ENCODE data around the gene WSB2.
"Not testable (repeated sequence)": the region's sequence is repeated elsewhere in the genome, so short reads cannot be mapped to it uniquely, and the experiment has no call there.

WSB2 gene

DNA sequence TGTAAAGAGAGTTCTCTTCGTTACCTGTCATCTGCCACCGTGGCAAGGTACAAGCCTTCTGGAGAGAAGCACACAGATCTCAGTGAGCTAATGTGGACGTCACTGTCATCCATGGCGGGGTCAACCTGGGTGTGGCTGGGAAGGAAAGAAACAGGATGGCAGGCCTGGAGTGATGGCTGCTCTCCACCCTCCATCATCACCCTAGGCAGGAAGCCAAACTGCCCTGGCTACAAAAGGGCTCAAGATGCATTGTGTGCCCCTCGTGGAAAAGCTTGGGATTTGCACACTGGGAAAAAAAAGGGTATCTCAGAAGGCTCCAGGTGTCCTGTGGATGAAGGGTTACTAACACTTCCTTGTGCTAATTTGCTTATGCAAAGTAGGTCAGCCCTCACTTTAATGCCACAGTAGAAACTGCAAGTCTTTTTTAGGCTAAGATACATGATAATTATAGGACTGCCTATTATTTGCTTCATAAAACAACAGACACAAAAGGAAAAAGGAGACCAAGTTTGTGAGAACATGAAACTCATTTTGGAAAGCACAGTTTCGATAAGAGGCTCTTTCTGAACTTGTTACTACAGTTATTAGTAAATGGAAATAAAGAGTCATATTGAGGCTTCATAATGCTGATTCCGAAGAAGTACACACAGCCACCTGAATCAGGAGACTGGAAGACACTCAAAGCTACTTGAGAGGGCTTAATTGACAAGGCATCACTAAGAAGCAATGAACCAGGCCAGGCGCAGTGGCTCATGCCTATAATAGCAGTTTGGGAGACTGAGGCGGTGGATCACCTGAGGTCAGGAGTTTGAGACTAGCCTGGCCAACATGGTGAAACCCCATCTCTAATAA, 25.6 kb downstream of the WSB2 start:
- DNase-seq (ENCODE audit: low read depth in 2 of 2), result no peak

DNA sequence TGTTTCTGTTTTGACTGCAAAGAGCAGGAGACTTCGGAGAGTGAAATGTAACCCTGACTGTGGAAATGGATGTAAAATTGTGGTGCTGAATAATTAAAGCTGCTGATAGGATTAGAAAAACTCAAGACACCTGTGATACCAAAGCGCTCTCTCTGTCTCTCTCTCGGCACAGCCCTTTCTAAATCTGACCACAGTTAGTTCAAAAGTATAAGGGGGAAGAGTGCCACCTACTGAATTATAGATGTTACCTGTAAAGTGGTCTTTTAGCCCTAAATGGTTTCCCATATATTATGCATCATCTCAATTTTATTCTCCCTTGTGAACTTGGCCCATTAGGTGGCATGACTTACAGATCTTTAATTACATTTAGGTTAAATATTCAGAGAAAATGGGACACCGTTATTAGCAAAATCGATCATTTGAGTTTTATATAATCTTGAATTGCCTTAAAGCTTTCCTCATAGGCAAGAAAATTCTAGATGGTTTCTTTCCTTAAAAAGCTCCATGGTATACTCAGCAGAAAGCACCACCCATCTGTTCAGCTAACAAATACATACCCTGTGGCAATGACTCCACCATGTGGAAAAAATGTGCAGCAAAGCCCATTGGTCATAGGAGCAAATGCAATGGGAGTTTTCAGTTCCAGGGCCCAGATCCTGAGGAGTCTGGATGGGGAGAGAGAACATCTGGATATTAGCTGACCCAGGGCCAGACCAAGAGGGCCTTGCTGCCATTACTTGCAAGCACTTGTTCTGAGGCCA, 26.4 kb downstream of the WSB2 start:
- no peak for DNase-seq (ENCODE audit: low read depth in 2 of 2)

DNA sequence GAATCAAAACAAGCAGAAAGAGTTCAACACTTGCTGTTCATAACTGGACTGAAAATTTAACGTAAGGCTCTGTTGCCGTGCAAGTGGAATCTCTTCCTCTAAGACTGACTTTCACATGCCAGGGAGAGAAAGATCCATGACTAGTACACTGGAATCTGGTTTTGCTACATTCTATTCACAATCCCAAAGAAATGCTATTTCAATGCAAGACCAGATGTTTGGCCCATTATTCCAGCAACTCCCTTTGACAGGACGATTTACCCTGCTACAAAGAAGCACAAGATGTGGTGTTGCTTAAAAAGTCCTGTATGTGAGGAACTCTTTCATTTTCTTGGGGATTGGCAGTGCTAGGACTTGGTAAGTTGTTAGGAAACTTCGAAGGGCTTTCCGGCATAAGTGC, 27.1 kb downstream of the WSB2 start:
- no peak for DNase-seq (ENCODE audit: low read depth in 2 of 2)

DNA sequence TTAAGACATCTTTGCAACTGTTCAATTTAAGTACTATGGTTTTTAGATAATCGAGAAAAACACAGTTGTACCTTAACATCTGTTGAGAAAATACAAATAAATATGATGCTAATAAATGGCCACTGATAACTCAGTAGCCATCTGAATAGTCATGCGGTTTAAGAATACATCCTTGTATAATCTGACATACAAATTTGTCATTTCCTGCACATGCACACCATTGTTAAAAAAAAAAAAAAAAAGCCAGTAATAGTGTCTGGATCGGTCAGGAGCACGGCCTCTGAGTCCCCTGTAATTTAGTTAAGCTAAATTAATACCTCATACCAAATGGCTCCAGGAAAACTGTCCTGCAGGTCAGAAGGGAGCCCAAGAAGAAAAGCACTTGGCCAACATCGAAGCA, 27.7 kb downstream of the WSB2 start:
- DNase-seq (ENCODE audit: low read depth in 2 of 2), result no peak

DNA sequence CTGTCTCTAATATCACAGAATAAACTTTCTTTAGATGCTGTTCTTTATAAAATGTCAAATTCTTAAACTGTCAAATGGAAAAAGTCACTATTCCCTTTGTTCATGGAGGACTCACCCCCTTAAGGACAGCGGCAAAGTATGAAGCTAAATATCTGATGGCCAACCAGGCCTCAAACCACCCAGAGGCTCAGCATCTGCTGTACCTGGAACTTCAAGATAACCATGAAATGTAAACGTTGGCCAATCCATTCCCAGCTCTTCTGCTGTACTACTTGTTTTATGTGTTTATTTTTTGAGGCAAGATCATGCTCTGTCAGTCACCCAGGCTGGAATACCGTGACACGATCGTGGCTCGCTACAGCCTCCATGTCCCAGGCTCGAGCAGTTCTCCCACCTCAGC, 28.8 kb downstream of the WSB2 start:
- DNase-seq (ENCODE audit: low read depth in 2 of 2), result no peak

DNA sequence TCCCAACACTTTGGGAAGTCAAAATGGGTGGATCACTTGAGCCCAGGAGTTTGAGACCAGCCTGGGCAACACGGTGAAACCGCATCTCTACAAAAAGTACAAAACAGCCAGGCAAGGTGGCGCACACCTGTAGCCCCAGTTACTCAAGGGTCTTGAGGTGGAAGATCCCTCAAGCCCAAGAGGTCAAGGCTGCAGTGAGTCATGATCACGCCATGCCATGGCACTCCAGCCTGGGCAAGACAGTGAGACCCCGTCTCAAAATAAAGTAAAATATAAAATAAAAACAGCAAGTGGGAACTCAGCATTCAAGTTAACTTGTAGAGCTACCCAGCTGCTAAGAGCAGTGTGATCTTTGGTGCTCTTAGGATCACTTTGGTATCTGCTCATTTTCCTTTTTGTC, 31.8 kb downstream of the WSB2 start:
- no peak for DNase-seq (ENCODE audit: low read depth in 2 of 2)

DNA sequence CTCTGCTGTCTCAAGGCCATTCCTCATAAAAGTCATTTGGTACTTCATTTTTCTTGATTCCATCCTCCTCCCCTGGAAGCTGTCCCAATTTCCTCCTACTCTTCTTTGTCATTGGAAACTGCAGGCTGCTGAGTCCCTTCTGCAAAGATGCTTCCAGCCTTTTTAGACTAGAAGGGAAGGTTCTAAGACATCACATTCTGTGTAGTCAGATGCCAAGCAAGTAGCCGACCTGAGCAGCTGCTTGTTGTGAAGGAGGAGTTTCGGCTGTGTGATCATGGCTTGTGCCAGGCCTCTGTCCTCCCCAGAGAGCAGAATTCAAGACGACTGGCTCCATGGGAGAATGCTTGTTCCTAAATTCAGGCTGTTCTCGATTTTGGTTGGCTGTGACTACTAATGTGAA, 35.8 kb downstream of the WSB2 start:
- DNase-seq (ENCODE audit: low read depth in 2 of 2), result no peak

DNA sequence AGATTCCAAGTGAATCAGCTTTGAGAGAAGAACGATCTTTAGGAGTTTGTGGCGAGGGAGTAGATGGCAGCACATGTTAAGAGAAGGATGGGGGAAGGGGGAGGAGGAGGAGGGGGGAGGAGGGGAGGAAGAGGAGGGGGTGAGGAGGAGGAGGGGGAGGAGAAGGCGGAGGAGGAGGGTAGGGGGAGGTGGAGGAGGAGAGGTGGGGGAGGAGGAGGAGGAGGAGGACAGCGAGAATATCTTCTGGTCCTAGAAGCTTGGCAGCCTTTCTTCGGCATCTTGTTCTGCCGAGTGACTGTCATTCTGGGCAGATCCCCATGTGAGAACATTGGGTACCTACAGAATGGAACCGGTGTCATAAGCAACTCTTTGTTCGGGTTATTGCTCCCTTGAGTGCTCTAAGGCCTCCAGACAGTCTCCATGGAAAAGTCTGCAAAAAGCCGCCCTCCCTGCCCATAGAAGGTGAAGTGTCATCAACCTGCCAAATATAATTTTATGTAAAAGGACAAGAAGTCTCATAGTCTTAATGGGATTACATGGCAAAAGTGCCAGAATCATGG, 37.6 kb downstream of the WSB2 start:
- no peak for DNase-seq (ENCODE audit: low read depth in 2 of 2)

DNA sequence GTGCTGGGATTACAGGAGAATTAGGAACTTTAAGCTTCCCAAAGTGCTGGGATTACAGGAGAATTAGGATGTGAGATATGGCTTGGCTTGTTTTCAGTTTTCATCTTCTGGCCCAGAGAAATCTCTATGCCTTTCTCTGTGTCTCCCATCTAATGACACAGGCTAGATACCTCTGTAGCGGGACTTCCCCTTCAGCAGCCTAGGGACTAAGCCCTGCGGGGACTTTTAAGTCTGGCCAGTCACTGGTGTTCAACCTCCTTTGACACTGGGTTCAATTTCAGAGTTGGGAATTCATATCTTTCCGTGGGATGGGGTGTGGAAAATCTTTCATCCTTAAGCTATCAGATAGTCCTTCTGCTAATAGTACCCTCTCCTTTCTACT, 38.3 kb downstream of the WSB2 start:
- no peak for DNase-seq (ENCODE audit: low read depth in 2 of 2)

DNA sequence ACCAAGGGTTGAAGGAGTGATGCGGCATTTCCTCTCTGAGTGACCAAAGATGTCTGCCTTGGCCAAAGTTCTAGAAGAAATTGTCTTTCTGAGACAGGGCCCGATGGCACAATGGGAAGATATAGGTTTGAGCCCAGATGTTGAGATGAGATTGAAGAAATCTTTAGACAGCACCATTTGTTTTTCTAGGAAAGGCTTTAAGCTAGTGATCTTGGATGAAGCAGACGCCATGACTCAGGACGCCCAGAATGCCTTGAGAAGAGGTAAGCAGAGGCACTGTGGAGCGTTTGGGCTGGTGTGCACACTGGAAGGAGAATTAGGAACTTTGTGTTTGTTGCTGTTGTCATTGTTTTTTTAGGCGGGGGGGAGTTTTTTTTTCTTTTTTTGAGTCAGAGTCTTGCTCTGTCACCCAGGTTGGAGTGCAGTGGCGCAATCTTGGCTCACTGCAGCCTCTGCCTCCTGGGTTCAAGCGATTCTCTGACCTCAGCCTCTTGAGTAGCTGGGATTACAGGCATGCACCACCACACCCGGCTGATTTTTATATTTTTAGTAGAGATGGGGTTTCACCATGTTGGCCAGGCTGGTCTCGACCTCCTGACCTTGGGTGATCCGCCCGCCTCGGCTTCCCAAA, 38.8 kb downstream of the WSB2 start:
- DNase-seq (ENCODE audit: low read depth in 2 of 2), result not testable (repeated sequence)

DNA sequence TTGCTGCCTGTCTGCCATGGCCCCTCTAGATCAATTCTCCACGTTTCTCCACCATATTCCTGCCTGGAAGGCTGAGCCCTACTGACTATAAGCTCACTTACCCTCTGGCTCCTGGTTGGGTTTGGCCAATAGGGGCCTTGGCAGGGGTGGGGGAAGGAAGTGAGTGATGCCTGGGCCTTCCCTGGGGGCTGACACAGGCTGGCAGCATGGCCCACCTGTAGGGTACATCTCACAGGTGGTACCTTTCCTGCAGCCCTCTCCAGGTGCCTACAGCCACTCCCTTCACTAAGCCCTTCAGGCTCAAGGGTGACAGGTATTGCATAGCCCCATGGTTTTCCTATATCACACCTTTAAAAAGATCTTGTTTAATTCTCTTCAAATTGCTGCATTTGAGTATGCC, 40.9 kb downstream of the WSB2 start:
- no peak for DNase-seq (ENCODE audit: low read depth in 2 of 2)

DNA sequence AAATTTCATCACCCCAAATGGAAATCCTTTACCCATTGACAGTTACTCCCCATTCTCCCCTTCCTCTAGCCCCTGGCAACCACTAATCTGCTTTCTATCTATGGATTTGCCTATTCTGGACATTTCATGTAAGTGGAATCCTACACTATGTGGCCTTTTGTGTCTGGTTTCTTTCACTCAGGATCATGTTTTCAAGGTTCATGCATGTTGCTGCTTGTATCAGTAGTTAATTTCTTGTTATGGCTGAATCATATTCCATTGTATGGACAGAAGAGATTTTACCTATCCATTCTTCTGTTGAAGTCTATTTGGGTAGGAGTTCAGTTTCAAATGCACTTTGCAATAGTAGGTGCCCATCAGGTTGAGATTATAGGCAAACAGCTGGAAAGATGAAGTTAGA, 43.1 kb downstream of the WSB2 start:
- no peak for DNase-seq (ENCODE audit: low read depth in 2 of 2)

DNA sequence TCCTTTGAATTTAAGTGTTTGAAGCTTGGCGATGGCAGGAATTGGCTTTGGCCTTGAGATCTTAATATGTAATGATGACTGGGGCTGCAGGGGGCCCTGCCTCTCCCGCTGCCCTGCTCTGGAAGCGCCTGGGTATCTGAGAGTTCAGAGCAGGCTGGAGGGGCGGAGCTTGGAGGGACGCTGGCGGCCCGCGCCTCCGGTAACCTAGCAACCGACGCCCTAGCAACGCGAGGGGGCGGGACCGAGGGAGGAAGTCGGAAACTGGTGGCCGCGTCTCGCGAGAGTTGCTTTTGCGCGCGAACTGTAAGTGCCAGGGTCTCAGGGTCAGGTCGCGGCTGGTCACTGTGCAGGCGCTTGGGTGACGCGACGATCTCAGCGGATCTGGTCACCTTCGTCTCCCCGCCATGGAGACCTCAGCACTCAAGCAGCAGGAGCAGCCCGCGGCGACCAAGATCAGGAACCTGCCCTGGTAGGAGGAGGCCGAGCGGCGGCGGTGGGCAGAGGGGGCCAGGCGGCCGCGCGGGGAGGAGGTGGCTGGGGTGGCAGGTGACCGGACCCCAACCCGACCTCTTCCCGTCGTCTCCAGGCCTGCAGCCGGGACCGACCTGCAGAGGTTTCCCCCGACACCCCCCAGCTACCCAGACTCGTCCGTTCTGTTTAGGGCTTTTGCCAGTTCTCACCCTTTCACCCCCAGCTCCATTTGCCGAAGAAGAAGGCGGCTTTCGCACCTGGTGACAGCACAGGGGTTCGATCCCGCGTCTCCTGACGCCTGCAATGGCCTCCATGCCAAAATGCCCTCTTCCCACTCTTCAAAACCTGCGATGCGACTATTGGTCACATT, 44.3 kb downstream of the WSB2 start, which contains the start of gene RFC5:
Gene RFC5, plus strand, starts transcription at position 280 of the 841 bp plus-strand sequence. Its CDS starts 125 bp downstream, at position 405.
- DNase-seq (ENCODE audit: low read depth in 2 of 2), result peak; percentile 94 to 97

DNA sequence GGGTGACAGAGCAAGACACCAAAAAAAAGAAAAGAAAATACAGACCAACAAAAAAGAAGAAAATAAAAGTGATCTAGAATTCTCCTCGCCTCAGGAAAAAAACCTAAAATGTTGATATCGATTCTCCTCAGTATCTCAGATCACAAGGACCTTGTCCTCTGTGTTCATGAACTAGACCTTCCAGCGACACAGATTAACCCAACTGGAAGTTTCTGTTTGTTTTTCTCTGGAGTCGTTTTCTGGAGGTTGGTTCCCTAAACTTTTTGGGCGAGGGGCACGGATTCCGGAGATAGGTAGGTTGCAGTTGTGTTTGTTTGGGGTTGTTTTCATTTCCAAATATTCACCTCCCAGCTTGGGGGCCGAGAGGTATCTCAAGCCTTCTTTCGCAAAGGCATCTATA, 45.0 kb downstream of the WSB2 start:
- no peak for DNase-seq (ENCODE audit: low read depth in 2 of 2)

DNA sequence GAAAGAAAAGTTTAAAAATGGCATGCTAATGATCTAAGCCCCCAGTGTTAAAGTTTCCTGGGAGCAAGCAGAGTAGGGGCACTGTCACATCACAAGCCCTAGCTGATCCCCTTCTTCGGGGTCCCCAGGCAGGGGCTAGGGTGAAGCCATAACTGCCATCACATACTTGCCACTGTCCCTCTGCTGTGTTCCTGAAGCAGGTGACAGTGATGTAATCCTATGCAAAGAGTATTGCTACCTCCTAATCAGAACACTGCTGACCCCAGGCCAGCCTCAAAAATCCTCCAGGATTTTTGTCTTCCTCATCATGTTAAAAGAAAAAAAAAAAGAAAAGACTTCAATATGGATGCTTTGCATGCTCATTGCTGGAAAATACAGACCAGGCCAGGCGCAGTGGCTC, 45.7 kb downstream of the WSB2 start:
- DNase-seq (ENCODE audit: low read depth in 2 of 2), result no peak

DNA sequence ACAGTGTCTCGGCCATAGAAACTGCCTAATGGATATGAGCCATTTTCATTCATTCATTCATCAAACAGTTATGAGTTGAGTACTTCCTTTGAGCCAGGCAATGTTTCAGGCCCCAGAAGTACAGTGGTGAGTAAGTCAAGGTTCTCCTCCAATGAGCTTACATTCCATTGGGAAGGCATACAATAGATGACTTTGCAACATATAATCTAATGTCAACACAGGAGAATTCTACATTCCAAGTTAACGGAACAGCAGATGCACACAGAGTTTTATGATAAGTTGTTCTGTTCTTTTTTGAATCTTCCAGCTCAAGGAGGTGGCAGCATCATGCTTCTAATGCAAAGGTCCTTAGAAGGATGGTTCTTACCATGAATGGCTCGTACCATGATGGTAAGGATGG, 47.7 kb downstream of the WSB2 start:
- DNase-seq (ENCODE audit: low read depth in 2 of 2), result no peak

DNA sequence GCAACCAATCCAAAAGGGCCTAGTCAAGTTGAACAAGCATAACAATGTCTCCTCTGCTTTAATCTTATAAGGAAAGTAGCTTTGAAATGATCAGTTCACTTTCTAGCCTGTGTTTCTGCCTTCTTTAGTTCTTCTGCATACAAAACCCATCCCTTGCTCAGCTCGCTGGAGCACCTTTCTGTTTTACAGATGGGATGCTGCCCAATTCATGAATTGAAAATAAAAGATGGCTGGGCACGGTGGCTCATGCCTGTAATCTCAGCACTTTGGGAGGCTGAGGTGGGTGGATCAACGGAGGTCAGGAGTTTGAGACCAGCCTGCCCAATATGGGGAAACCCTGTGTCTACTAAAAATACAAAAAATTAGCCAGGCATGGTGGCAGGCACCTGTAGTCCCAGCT, 49.0 kb downstream of the WSB2 start:
- no peak for DNase-seq (ENCODE audit: low read depth in 2 of 2)

DNA sequence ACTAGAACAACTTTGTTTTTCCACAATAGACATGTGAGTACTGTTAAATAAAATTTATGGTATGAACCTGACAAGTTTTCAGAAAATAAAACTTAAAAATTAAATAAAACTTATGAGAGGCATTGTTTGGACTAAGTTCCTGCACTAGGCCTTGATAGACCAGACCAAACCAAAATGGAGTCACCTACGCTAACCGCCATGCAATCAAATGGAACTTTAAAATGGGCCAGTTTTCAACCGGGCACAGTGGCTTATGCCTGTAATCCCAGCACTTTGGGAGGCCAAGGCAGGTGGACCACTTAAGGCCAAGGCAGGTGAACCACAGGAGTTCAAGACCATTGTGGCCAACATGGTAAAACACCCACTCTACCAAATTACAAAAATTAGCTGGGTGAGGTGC, 49.6 kb downstream of the WSB2 start:
- no peak for DNase-seq (ENCODE audit: low read depth in 2 of 2)

DNA sequence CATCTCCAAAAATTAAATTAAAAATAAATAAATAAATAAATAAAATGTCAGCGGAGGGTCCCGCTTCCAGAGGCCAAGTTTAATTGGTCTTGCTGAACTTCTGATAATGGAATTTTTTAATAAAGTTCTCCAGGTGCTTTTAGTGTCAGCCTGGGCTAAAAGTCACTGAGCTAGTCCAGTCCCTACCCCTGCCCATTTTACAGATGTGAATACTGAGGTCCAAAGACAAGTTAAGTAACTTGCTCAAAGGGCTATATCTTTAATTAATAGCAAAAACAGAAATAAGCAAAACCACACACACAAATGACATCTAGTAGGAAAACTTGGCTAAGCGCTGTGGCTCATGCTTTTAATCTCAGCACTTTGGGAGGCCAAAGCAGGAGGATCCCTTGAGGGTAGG, 50.1 kb downstream of the WSB2 start:
- DNase-seq (ENCODE audit: low read depth in 2 of 2), result no peak

DNA sequence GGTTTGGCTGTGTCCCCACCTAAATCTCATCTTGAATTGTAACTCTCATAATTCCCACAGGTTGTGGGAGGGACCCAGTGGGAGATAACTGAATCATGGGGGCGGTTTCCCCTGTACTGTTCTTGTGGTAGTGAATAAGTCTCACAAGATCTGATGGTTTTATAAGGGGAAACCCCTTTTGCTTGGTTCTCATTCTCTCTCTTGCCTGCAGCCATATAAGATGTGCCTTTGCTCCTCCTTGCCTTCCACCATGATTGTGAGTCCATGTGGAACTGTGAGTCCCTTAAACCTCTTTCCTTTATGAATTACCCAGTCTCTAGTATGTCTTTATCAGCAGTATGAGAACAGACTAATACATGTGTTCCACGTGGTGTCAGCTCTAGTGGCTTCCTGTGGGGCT, 61.2 kb downstream of the WSB2 start:
- not testable (repeated sequence) for DNase-seq (ENCODE audit: low read depth in 2 of 2)

DNA sequence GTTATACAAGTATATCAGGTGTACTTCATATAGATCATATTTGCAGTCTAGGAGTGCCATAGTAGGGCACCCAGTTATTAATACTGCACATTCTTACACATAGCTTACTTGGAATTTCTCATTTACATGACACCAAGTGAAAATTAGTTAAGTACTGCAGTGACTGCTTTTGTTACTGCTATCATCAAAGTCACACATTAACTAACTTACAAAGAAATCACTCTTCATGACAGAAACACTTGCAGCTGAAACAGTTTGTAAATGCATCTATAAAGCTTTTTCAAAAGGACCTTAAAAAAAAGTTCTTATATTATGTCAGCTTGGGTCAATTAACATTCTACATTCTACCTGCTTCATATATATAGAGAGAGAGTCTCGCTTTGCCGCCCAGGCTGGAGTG, 62.3 kb downstream of the WSB2 start:
- no peak for DNase-seq (ENCODE audit: low read depth in 2 of 2)

Measured in stimulated activated CD8-positive, alpha-beta memory T cell treated with anti-CD3 and anti-CD28 coated beads, Interleukin-7, amount 100 ng/mL, for 4 hours (primary cell).